Measurements from ENCODE around the gene CHST15. TPM values are rescaled to one million over a fixed set of nuclear protein-coding genes. Genes with fewer than 3 reads are reported as not detected.

CHST15 gene
- polyA plus RNA-seq (ENCODE audit: insufficient read length): 20.6 TPM
- long read RNA-seq, donor 1, full-length matches to known transcripts: 6 of 6 reads
- long read RNA-seq, donor 1, partial matches to known transcripts: 0 of 6 reads
- long read RNA-seq, donor 1, other reads (novel, unspliced or antisense): 0 of 6 reads
- long read RNA-seq, donor 2, full-length matches to known transcripts: 2 of 2 reads
- long read RNA-seq, donor 2, partial matches to known transcripts: 0 of 2 reads
- long read RNA-seq, donor 2, other reads (novel, unspliced or antisense): 0 of 2 reads
- long read RNA-seq, donor 3: 0 reads
- long read RNA-seq, donor 4: 0 reads
- long read RNA-seq, donor 5, full-length matches to known transcripts: 1 of 1 reads
- long read RNA-seq, donor 5, partial matches to known transcripts: 0 of 1 reads
- long read RNA-seq, donor 5, other reads (novel, unspliced or antisense): 0 of 1 reads
- long read RNA-seq, donor 6, full-length matches to known transcripts: 2 of 2 reads
- long read RNA-seq, donor 6, partial matches to known transcripts: 0 of 2 reads
- long read RNA-seq, donor 6, other reads (novel, unspliced or antisense): 0 of 2 reads
- long read RNA-seq, donor 7, full-length matches to known transcripts: 9 of 9 reads
- long read RNA-seq, donor 7, partial matches to known transcripts: 0 of 9 reads
- long read RNA-seq, donor 7, other reads (novel, unspliced or antisense): 0 of 9 reads
- long read RNA-seq, donor 8, full-length matches to known transcripts: 5 of 5 reads
- long read RNA-seq, donor 8, partial matches to known transcripts: 0 of 5 reads
- long read RNA-seq, donor 8, other reads (novel, unspliced or antisense): 0 of 5 reads

GRCh38 chr10:124092860-124093773, at the start of gene CHST15:
TSS of gene CHST15 (minus strand) at chr10:124093598. CDS start at chr10:124046212, 47,386 bp downstream.
- DNase-seq: peak; percentile 77

GRCh38 chr10:124142960-124143359, 49.6 kb upstream of the CHST15 start:
- no peak for DNase-seq

- no peak for DNase-seq
These were observed 48.8 kb upstream of the CHST15 start for GRCh38 chr10:124142006-124142739.

- DNase-seq: no peak
These were observed 45.5 kb upstream of the CHST15 start for GRCh38 chr10:124138883-124139348.

GRCh38 chr10:124138195-124138882, 44.9 kb upstream of the CHST15 start:
- no peak for DNase-seq

GRCh38 chr10:124134251-124134893, 41.0 kb upstream of the CHST15 start:
- DNase-seq: no peak

- no peak for DNase-seq
These were observed 39.5 kb upstream of the CHST15 start for GRCh38 chr10:124132876-124133275.

- no peak for DNase-seq
These were observed 38.9 kb upstream of the CHST15 start for GRCh38 chr10:124132306-124132705.

- DNase-seq: no peak
These were observed 37.8 kb upstream of the CHST15 start for GRCh38 chr10:124131172-124131571.

- DNase-seq: no peak
These were observed 37.0 kb upstream of the CHST15 start for GRCh38 chr10:124130198-124130900.

- DNase-seq: no peak
These were observed 36.1 kb upstream of the CHST15 start for GRCh38 chr10:124129471-124129870.

- no peak for DNase-seq
These were observed 35.4 kb upstream of the CHST15 start for GRCh38 chr10:124128811-124129145.

GRCh38 chr10:124127965-124128810, 34.8 kb upstream of the CHST15 start:
- DNase-seq: no peak

GRCh38 chr10:124127563-124127962, 34.2 kb upstream of the CHST15 start:
- DNase-seq: no peak

GRCh38 chr10:124126983-124127385, 33.6 kb upstream of the CHST15 start:
- no peak for DNase-seq

GRCh38 chr10:124126145-124126982, 33.0 kb upstream of the CHST15 start:
- DNase-seq: no peak

GRCh38 chr10:124125305-124126116, 32.1 kb upstream of the CHST15 start:
- no peak for DNase-seq

Data from left kidney (tissue), 8 donors.